GM18526 (cell line): ENCODE measurements around the gene POLN.

Source experiments
- POLR2A ChIP-seq: IDR thresholded peaks from 3 replicates; pipeline ENCODE4 v1.6.1; 2011; ENCODE audit not compliant: insufficient read length; ENCODE audit errors: extremely low read depth

POLN gene

GRCh38 chr4:2142630-2143427 lies 99.1 kb downstream of the POLN start:
- no peak for TF ChIP-seq POLR2A

- no peak for TF ChIP-seq POLR2A
Observed at GRCh38 chr4:2141762-2142451, 100.0 kb downstream of the POLN start.

DNA sequence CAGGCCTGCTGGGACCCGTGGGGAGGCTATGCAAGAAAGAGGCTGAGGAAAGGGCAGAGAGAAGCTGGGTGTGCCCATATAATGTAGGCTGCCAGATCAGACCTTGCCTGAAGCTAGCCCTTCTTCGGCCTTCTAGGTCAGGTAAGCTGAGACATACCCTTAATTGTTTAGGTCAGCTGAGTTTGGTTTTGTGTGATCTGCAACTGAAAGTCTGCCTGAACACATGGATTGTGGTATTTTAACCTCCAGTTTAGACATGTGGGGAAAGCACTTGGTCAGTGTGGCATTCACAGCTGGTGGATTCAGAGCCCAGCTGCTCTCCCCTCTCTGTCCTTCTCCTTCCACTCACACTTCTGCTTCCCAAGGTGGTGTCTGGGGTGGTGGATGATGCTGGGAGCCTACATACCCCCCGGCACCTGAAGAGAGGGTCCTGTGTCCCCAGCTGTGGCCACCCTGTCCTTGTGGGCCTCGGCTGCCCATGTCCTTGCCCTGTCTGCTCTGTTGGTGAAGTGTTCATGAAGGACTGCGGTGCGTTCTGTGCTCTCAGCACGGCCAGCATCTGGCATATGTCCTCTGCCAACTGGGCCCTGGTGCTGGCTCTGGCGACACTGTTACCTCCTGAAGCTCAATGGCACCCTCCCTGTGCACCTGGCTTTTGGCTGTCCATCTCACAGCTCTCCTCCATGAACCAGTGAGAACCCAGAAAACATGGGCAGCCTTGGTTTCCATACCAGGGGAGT lies 100.7 kb downstream of the POLN start:
- TF ChIP-seq POLR2A, result no peak

DNA sequence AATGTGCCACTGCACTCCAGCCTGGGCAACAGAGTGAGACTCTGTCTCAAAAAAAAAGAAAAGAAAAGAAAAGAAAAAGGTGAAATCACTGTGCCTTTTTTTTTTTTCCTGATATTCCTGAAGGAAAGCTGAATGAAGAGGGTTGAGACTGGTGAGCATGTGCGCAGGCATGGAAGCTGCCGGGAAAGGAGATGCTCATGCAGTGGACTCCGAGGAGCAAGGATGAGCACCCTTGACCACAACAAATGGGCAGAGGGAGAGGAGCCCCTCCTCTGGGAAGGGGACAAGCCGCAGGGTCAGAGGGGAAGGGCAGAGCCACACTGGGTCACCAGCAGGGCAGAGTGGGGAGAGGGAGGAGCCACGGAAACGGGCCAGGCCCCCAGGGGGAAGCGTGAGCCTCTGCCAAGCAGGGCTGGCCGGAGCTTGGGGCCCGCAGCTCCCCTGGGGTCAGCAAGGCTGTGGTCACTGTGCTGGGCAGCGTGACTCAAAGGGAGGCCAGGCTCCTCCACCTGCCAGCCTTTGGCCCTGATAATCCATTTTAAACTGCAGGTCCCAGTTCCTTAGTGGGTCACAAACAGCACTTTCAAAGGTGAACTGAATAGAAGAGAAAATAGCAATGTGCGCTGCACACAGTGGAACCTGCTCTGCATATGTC lies 102.9 kb downstream of the POLN start:
- TF ChIP-seq POLR2A, result no peak

- TF ChIP-seq POLR2A, result no peak
Observed at GRCh38 chr4:2136726-2137125, 105.2 kb downstream of the POLN start.

GRCh38 chr4:2135083-2135482 lies 106.8 kb downstream of the POLN start:
- no peak for TF ChIP-seq POLR2A

- no peak for TF ChIP-seq POLR2A
Observed at GRCh38 chr4:2132438-2132837, 109.5 kb downstream of the POLN start.

GRCh38 chr4:2127609-2128332 lies 114.2 kb downstream of the POLN start:
- TF ChIP-seq POLR2A, result no peak

- TF ChIP-seq POLR2A, result no peak
Observed at GRCh38 chr4:2126309-2127043, 115.4 kb downstream of the POLN start.

DNA sequence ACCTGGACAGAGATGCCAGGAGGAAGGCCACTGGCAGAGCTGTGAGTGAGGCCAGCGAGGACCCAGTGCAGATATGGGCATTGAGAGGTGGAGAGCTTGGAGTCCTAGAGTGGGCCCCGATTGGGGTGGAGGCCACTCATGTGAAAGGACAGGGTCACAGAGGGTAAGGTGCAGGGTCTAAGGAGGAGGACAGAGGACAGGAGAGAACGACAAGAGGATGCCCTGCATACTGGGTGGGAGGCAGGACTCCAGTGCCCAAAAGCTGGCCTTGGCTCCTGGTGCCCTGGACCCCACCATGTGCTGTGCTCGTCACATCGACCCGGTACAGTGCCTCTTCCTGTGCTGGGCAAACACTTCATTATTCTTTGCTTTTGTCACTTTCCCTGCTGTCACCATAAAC lies 116.1 kb downstream of the POLN start:
- TF ChIP-seq POLR2A, result no peak

DNA sequence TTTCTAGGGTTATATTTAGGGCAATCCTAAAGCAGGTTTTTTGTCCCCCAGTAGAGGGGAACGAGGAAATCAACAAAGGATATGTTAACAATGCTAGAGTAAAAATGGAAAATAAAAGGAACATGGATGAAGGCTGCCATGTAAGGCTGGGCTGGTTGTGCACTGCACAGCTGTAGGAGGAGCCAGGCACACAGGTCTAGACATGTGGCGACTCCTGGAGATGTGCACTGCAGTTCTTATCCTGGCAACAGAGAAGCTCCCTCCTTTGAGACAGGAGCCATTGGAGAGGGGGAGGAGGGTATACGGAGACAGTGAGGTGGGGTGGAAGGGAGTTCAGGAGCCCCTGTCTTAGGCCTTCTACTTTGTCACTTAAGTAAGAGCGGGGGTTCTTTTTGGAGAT lies 116.9 kb downstream of the POLN start:
- TF ChIP-seq POLR2A, result no peak

- no peak for TF ChIP-seq POLR2A
Observed at GRCh38 chr4:2116687-2117400, 125.1 kb downstream of the POLN start.

GRCh38 chr4:2105559-2105958 lies 136.4 kb downstream of the POLN start:
- no peak for TF ChIP-seq POLR2A
